ENCODE measurements around the gene NAPEPLD.

Gene NAPEPLD

GRCh38 chr7:103141753-103142404 is 7.0 kb downstream of the NAPEPLD start:
- Histone ChIP-seq H3K27ac (ENCODE audit: low read length) (no peak overlapping the region), H3K9ac (ENCODE audit: low read length) (no peak overlapping the region), H3K27me3 (ENCODE audit: control insufficient read depth, insufficient read depth, low read length) (no peaks in the 10 kb centered on the region), H3K36me3 (ENCODE audit: control insufficient read depth, low read depth, low read length) (no peaks in the 10 kb centered on the region), H3K4me1 (ENCODE audit: control insufficient read depth, low read depth, low read length) (peaks cover 7% of the 10 kb centered on the region), H3K4me3 (ENCODE audit: low read length) (no peak overlapping the region), H3K9me3 (ENCODE audit: control insufficient read depth, low read depth, low read length) (no peaks in the 10 kb centered on the region)

GRCh38 chr7:103140685-103141084 is 8.2 kb downstream of the NAPEPLD start:
- Histone ChIP-seq H3K9me3 (ENCODE audit: control insufficient read depth, low read depth, low read length) (no peaks in the 10 kb centered on the region), H3K9ac (ENCODE audit: low read length) (no peak overlapping the region)

GRCh38 chr7:103140061-103140460 is 8.8 kb downstream of the NAPEPLD start:
- H3K4me3 ChIP-seq (ENCODE audit: low read length) = no peak overlapping the region
- H3K9me3 ChIP-seq (ENCODE audit: control insufficient read depth, low read depth, low read length) = no peaks in the 10 kb centered on the region
- H3K27me3 ChIP-seq (ENCODE audit: control insufficient read depth, insufficient read depth, low read length) = no peaks in the 10 kb centered on the region
- H3K4me1 ChIP-seq (ENCODE audit: control insufficient read depth, low read depth, low read length) = peaks cover 10% of the 10 kb centered on the region
- no peak overlapping the region for H3K27ac ChIP-seq (ENCODE audit: low read length)
- H3K9ac ChIP-seq (ENCODE audit: low read length) = no peak overlapping the region
- H3K36me3 ChIP-seq (ENCODE audit: control insufficient read depth, low read depth, low read length) = no peaks in the 10 kb centered on the region

More at GRCh38 chr7:103140685-103141084, 8.2 kb downstream of the NAPEPLD start:
- no peak overlapping the region for H3K4me3 ChIP-seq (ENCODE audit: low read length)
- H3K27me3 ChIP-seq (ENCODE audit: control insufficient read depth, insufficient read depth, low read length) = no peaks in the 10 kb centered on the region
- no peaks in the 10 kb centered on the region for H3K36me3 ChIP-seq (ENCODE audit: control insufficient read depth, low read depth, low read length)
- no peak overlapping the region for H3K27ac ChIP-seq (ENCODE audit: low read length)
- H3K4me1 ChIP-seq (ENCODE audit: control insufficient read depth, low read depth, low read length) = peaks cover 10% of the 10 kb centered on the region

- H3K4me1 ChIP-seq (ENCODE audit: control insufficient read depth, low read depth, low read length) = peaks cover 3% of the 10 kb centered on the region
- no peak overlapping the region for H3K27ac ChIP-seq (ENCODE audit: low read length)
- no peak overlapping the region for H3K9ac ChIP-seq (ENCODE audit: low read length)
- H3K9me3 ChIP-seq (ENCODE audit: control insufficient read depth, low read depth, low read length) = no peaks in the 10 kb centered on the region
- H3K36me3 ChIP-seq (ENCODE audit: control insufficient read depth, low read depth, low read length) = no peaks in the 10 kb centered on the region
- H3K27me3 ChIP-seq (ENCODE audit: control insufficient read depth, insufficient read depth, low read length) = no peaks in the 10 kb centered on the region
- H3K4me3 ChIP-seq (ENCODE audit: low read length) = no peak overlapping the region
These were observed 13.9 kb downstream of the NAPEPLD start for GRCh38 chr7:103134836-103135554.

DNA sequence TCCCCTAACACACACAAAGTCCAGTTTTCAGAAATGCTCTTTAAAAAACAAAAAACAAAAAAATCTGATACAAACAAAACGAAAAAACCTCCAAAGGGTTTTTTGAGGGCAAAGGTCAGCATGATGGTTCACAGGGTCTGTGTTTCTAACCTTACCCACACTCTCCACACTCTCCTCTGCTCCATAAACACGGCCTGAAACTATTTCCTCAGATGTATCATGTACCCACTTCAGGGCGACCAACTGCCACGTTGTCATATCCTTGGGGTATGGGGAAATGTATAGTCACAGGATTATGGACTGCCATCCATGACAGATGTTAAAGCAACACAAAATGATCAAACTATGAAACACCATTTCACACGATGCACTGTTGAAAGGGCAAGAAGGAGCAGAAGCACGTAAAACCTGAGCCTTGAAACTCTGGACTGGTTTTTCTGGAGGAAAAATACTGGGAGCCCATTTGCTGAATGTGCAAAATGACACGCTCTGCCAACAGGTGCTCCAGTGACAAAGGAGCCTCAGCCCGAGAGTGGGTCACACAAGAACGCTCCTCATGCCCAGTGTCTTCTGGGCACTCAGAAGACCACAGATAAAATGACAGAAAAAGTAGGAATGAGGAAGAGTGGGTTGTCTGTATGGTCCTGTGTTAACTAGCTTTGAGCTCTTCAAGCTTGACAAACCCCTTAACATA is 15.8 kb downstream of the NAPEPLD start:
- Histone ChIP-seq H3K4me1 (ENCODE audit: control insufficient read depth, low read depth, low read length) (peaks cover 3% of the 10 kb centered on the region), H3K27me3 (ENCODE audit: control insufficient read depth, insufficient read depth, low read length) (no peaks in the 10 kb centered on the region), H3K27ac (ENCODE audit: low read length) (no peak overlapping the region), H3K9ac (ENCODE audit: low read length) (no peak overlapping the region), H3K36me3 (ENCODE audit: control insufficient read depth, low read depth, low read length) (peaks cover 4% of the 10 kb centered on the region), H3K9me3 (ENCODE audit: control insufficient read depth, low read depth, low read length) (no peaks in the 10 kb centered on the region), H3K4me3 (ENCODE audit: low read length) (no peak overlapping the region)

- H3K4me3 ChIP-seq (ENCODE audit: low read length) = no peak overlapping the region
- H3K27me3 ChIP-seq (ENCODE audit: control insufficient read depth, insufficient read depth, low read length) = no peaks in the 10 kb centered on the region
- H3K9ac ChIP-seq (ENCODE audit: low read length) = no peak overlapping the region
- H3K4me1 ChIP-seq (ENCODE audit: control insufficient read depth, low read depth, low read length) = peaks cover 3% of the 10 kb centered on the region
- no peaks in the 10 kb centered on the region for H3K9me3 ChIP-seq (ENCODE audit: control insufficient read depth, low read depth, low read length)
- peaks cover 15% of the 10 kb centered on the region for H3K36me3 ChIP-seq (ENCODE audit: control insufficient read depth, low read depth, low read length)
- H3K27ac ChIP-seq (ENCODE audit: low read length) = no peak overlapping the region
These were observed 17.8 kb downstream of the NAPEPLD start for GRCh38 chr7:103130901-103131624.

DNA sequence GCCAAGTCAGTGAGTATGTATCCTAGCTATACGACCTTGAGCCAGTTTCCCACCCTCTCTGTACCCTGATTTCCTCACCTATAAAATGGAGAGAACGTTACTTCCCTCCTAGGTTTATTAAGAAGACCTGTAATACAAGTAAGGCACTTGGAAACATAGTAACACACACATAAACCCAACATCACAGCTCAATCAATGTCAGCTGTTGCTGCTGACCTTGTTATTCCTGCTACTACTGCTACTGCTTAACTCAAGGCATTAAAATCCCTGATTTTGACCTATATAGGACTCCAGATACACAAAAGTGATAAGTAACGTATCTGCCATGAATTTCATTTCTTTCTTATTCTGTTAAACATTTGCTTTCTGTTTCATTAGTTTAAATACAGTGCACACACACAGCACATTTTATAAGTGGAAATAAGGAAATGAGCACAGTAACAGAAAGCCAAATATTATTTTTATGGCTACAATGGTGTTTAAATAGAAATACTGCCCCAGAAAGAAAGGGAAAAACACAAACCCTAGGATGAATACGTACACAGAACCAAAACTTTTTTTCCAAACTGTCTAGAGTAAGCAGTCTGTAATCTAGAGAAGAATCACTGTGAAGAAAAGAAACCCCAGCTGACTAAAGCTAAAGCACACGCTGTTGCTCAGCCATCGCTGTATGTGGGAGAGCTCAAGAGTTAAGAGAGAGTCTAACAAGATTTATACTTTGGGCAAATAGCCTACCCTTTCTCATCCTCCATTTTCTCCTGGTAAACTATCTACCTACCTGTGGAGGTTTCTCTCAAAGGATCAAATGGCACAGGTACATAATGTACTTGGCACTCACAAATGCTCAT is 19.0 kb downstream of the NAPEPLD start:
- H3K9me3 ChIP-seq (ENCODE audit: control insufficient read depth, low read depth, low read length) = no peaks in the 10 kb centered on the region
- H3K27me3 ChIP-seq (ENCODE audit: control insufficient read depth, insufficient read depth, low read length) = no peaks in the 10 kb centered on the region
- no peak overlapping the region for H3K4me3 ChIP-seq (ENCODE audit: low read length)
- H3K36me3 ChIP-seq (ENCODE audit: control insufficient read depth, low read depth, low read length) = peaks cover 17% of the 10 kb centered on the region
- H3K4me1 ChIP-seq (ENCODE audit: control insufficient read depth, low read depth, low read length) = no peaks in the 10 kb centered on the region
- H3K27ac ChIP-seq (ENCODE audit: low read length) = no peak overlapping the region
- H3K9ac ChIP-seq (ENCODE audit: low read length) = no peak overlapping the region

- H3K36me3 ChIP-seq (ENCODE audit: control insufficient read depth, low read depth, low read length) = peaks cover 17% of the 10 kb centered on the region
- H3K27ac ChIP-seq (ENCODE audit: low read length) = no peak overlapping the region
- no peak overlapping the region for H3K9ac ChIP-seq (ENCODE audit: low read length)
- H3K4me3 ChIP-seq (ENCODE audit: low read length) = no peak overlapping the region
- no peaks in the 10 kb centered on the region for H3K27me3 ChIP-seq (ENCODE audit: control insufficient read depth, insufficient read depth, low read length)
- H3K9me3 ChIP-seq (ENCODE audit: control insufficient read depth, low read depth, low read length) = no peaks in the 10 kb centered on the region
- no peaks in the 10 kb centered on the region for H3K4me1 ChIP-seq (ENCODE audit: control insufficient read depth, low read depth, low read length)
These were observed 21.9 kb downstream of the NAPEPLD start for GRCh38 chr7:103127006-103127405.

GRCh38 chr7:103124429-103124979 is 24.4 kb downstream of the NAPEPLD start:
- H3K27ac ChIP-seq (ENCODE audit: low read length) = no peak overlapping the region
- peaks cover 27% of the 10 kb centered on the region for H3K36me3 ChIP-seq (ENCODE audit: control insufficient read depth, low read depth, low read length)
- no peak overlapping the region for H3K9ac ChIP-seq (ENCODE audit: low read length)
- H3K4me1 ChIP-seq (ENCODE audit: control insufficient read depth, low read depth, low read length) = no peaks in the 10 kb centered on the region
- no peak overlapping the region for H3K4me3 ChIP-seq (ENCODE audit: low read length)
- no peaks in the 10 kb centered on the region for H3K9me3 ChIP-seq (ENCODE audit: control insufficient read depth, low read depth, low read length)
- no peaks in the 10 kb centered on the region for H3K27me3 ChIP-seq (ENCODE audit: control insufficient read depth, insufficient read depth, low read length)

DNA sequence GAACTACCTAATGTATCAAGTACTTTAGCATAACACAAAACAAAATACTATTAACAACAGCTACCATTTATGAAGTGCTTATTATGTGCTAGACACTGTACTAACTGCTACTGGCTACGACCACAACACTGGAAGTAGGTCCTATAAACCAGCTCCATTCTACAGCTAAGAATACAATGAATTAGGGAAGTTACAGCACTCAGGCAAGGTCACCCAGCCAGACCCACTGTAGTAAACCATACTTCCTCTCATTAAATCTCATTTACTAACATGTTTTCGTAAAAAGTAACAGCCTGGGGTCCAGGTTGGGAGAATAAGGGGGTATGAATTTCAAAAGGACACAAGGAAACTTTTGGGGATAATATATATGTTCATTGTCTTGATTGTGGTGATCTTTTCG is 25.4 kb downstream of the NAPEPLD start:
- peaks cover 27% of the 10 kb centered on the region for H3K36me3 ChIP-seq (ENCODE audit: control insufficient read depth, low read depth, low read length)

More for the DNA sequence above, 25.4 kb downstream of the NAPEPLD start:
- Histone ChIP-seq H3K4me3 (ENCODE audit: low read length) (no peak overlapping the region), H3K4me1 (ENCODE audit: control insufficient read depth, low read depth, low read length) (no peaks in the 10 kb centered on the region), H3K9ac (ENCODE audit: low read length) (no peak overlapping the region), H3K9me3 (ENCODE audit: control insufficient read depth, low read depth, low read length) (no peaks in the 10 kb centered on the region), H3K27ac (ENCODE audit: low read length) (no peak overlapping the region), H3K27me3 (ENCODE audit: control insufficient read depth, insufficient read depth, low read length) (no peaks in the 10 kb centered on the region)

All from iPS-18a (cell line).